GM19452 (cell line): ENCODE measurements around the gene ANKRD28.

Experiments used
- ATAC-seq: cut with Tn5 transposase; IDR thresholded peaks from one replicate; pipeline ENCODE4 v1.9.1; 2021; ENCODE audit not compliant: unreplicated experiment

Gene ANKRD28

DNA sequence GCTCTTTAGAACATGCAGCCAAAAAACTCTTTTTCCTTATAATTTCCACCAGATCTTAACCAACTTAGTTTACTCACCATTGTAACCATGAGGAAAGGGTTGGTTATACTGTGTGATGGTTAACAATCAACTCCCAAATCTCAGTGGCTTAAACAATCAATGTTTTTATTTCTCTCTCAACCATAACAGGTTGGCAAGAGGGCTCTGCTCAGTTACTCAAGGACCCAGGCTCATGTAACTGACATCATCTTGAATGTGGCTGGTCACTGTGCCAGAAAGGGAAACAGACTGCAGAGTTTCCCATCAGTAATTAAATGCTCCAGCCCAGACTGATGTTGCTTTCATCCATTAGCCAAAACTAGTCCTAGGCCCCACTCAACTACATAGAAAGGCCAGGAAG, 69.0 kb downstream of the ANKRD28 start:
- ATAC-seq = no peak

DNA sequence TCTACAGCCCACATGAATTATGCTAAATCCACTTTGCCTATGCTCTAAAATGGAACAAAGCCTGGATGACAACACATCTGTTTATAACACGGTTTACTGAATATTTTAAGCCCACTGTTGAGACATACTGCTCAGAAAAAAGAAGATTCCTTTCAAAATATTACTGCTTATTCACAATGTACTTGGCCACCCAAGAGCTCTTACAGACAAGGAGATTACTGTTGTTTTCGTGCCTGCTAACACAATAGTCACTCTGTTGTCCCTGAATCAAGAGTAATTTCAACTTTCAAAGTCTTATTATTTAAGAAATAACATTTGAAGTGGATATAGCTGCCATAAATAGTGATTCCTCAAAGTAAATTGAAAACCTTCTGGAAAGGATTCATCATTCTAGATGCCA, 70.9 kb downstream of the ANKRD28 start:
- ATAC-seq = no peak

DNA sequence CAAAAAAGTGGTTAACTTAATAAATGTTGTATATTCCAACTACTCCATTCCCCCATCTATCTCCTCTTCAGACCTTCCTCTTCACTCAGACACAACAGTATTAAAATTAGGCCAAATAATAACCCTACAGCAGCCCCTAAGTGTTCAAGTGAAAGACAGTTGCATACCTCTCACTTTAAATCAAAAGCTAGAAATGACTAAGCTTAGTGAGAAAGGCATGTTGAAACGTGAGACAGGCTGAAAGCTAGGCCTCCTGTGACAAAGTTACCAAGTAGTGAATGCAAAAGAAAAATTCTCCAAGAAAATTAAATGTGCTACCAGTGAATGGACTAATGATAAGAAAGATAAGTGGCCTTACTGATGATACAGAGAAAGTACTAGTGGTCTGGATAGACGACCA, 71.7 kb downstream of the ANKRD28 start:
- ATAC-seq = peak; percentile 95

DNA sequence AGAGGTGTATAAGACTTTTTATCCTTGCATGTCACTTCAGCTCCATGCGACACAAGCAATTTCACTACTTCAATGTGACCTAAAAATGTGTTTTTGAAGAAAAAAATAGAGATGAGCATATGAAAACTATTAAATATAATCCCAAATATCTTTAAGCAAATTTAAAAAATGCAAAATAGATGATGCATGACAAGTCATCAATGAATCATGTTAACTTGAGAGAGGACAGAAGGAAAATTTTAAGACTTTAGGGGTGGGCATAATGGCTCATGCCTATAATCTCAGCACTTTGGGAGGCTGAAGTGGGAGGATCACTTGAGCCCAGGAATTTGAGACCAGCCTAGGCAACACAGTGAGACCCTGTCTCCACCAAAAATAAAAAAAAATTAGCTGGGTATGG, 73.3 kb downstream of the ANKRD28 start:
- ATAC-seq = no peak

DNA sequence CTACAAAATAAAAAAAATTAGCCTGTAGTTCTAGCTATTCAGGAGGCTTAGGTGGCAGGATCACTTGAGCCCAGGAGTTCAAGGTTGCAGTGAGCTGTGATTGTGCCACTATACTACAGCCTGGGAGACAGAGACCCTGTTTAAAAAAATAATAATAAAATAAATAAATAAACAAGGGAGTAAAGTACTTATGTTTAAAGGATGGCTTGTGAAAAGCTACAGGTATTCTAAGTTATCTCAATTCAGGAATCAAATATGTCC, 74.2 kb downstream of the ANKRD28 start:
- ATAC-seq = no peak

DNA sequence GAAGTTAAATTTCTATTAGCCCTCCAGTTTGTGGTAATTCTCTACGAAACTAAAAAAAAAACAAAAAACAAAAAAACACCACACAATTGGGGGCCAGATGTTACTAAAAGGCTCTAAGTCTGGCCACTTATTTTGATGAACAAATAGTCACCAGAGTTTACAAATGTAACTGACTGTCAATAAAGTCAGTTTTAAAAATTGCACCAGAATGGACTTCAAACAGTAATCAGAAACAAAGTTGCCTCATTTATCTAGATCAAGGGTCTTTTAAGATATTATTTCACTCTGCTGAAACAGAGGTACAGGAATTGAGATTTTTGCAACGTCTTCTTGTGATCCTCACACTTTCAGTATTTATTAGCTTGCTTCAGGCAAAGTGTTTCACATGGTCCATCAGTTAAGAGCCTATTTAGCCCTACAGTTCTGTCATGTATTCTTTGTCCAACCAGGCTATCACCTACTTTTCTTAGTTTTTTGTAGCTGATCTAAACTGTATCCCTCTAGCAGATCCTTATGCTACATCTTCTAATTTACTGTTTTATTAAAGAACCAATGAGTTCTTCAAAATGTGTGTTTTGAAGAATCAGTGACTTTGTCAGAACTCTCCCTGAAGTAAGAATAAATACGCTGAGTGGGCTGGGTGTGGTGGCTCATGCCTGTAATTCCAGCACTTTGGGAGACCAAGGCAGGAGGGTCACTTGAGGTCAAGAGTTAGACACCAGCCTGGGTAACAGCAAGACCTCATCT, 74.7 kb downstream of the ANKRD28 start:
- ATAC-seq = no peak

DNA sequence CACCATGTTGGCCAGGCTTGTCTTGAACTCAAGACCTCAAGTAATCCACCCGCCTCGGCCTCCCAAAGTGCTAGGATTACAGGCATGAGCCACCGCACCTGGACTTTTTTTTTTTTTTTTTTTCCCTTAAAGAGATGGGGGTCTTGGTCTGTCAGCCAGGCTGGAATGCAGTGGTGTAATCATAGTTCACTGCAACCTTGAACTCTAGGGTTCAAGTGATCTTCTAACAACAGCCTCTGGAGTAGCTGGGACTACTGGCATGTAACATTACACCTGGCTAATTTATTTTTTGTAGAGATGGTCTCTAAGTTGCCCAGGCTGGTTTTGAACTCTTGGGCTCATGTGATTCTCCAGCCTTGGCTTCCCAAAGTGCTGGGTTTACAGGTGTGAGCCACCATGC, 81.6 kb downstream of the ANKRD28 start:
- no peak for ATAC-seq

DNA sequence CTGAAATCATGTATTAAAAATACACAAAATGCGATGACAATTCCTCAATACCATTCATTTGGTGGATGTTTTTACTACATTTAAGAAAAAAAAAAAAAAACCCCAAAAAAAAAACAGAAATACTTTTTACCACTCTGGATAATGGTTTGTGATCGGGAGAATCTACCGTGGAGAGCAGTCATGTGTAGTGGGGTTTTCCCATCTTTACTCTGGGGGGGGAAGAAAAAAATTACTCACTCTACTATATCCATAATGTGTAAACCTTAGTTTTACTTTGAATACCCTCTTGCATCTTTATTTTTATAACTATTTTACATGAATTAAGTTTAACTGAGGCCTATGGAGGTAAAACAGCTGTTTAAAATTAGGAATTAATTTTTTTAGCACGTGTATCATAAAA, 83.3 kb downstream of the ANKRD28 start:
- ATAC-seq = no peak

DNA sequence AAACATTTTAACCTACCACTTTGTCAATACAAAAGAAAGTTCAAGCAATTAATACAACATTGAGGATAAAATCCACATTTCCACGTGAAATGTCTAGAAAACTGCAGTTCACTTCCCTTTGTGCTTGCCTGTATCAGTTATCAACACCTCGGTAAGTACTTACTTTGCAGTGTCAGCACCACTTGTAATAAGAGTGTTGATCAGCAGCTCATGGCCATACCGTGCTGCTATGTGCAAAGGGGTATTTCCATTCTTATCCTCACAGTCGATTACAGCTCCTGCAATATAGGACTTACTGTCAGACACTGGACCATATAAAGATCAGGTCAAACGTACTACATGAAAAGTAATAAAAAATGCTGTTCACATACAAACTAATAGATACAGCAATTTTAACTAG, 84.4 kb downstream of the ANKRD28 start:
- no peak for ATAC-seq

DNA sequence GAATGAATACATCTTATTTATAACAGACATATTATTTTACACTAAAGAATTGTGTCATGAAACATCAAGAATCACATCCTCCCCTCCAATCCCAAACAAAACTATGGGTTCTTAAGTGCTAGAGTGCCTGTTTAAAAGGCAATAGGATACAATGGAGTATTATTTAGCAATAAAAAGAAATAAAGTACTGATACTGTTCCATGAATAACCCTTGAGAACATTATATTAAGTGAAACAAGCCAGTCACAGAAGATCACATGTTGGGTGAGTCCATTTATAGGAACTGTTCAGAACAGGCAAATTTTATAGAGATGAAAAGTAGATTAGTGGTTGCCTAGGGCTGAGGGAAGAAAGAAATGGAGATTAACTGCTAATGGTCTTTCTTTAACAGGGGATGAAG, 86.5 kb downstream of the ANKRD28 start:
- ATAC-seq = no peak

DNA sequence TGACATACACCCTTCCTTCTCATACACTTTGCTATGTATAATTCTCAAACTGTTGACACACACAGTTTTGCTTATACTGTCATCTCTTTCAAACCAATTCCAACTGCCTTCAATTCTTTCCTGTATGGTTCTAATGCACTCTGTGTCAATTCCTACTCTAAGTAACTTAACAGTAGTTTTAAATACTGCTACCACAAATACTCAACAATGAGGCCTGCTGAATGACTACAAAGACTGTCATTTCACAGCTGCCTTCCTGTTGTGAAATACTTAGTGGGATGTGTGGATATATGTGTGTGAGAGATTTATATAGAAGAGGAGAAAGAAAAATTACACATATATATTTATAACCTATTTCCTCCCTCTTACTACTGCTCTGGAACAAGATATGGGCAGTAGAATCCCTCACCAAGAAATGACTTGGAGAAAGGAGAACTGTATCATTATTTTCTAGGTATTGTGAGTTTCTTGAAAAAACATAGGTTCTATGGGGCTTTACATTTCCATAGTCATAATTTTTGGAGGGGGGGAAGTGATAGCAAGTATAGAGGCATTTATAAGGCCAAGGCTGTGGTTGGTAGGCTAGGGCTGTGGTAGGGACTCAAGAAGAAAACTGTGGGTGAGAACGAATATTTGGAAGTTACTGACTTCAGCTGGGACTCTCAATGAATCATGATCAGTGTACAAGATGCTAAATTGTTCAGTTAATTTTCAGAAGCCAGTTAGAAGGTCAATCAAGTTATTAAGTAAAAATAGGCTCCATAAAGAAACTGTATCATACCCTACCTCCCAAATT, 88.7 kb downstream of the ANKRD28 start:
- ATAC-seq = no peak

DNA sequence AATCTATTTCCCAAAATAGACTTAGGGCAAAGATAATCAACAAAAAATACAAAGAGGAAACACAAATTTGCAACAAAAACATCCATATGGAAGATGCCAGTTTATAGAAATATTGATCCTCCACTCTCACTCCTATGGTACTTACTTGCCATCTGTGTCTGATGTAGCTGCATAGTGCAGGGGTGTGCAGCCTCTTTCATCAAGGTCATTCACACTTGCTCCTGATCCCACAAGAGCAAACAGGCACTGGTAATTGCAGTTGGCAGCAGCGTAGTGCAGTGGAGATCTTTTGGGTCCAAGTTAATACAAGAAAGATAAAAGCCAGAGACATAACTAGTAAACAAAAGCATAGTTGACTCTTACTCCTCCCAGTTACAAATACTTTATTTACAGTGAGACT, 90.0 kb downstream of the ANKRD28 start:
- ATAC-seq = no peak

DNA sequence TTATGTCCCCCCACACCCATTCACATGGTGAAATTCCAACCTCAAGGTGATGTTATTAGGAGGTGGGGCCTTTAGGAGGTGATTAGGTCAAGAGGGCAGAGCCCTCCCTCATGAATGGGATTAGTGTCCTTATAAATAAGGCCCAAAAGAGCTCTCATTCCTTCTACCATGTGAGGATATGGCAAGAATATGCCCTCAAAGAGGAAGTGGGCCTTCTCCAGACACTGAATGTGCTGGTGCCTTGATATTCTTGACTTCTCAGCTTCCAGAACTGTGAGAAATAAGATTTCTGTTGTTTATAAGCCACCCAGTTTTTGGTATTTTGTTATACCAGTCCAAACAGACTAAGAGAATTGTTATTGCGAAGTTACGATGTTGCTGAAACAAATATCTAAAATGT, 94.4 kb downstream of the ANKRD28 start:
- ATAC-seq = no peak

DNA sequence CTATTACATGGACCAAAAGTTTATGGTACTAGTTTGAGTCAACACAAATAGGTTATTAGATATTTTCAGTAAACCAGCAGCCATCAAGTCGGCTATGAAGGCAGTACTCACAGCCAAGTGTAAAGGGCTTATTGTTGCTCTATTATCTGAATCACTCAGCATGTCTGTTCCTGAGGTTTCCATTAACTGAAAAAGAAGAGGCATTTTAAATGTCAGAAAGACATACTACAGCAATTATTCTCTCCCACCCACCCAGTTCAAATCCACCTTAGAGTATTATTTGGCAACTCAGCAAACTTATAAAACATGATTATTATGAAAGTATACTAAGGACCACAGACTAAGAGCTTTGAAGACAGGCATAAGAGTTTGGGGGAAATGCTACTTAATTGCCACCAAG, 103.2 kb downstream of the ANKRD28 start:
- no peak for ATAC-seq

DNA sequence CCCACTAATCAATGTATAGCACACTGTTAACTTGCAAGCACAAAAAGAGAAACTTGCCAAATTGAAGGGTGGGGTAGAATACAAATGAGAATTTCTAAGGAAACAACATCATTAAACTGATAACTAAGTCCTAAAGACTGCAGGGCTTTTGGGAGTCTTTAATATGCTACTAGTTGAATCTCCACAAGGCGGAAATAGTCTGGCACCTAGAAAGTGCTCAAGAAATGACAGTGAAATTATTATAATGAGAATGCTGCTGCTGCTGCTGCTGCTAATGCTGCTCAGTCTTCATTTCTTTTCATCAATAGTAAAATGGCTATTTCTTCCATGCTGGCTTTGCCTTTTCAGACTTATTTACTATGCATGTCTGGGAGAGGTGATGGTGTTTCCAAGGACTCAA, 104.4 kb downstream of the ANKRD28 start:
- ATAC-seq = no peak

DNA sequence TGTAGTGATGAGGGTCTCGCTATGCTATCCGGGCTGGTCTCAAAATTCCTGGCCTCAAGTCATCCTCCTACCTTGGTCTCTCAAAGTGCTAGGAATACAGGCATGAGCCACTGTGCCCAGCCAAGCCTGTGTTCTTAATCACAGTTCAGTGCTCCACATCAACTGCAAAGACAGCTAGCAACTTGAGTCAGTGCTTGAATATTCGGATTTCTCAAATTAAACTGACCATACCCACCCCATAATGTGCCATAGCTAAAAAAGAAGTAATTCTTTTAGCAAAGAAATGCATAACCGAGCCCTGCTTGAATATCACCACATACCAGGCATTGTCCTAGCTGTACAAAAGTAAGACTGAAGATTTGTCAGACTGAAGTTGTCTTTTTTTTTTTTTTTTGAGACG, 107.0 kb downstream of the ANKRD28 start:
- ATAC-seq = no peak

DNA sequence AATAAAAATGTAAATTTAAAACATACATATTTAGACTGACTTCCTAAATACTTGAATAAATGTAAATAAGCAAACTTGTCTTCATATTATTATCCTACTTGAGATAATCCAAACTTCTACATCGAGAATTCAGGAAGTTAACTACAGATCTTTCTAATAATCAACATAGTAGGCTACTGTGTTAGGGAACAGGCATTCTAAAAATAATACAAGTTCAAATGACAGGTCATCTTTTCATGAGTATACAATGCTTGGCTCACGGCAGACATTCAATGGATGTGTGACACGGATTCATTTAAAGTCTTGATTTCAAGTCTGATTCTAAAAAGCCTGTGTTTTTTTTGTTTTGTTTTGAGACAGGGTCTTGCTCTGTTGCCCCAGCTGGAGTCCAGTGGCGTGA, 107.5 kb downstream of the ANKRD28 start:
- ATAC-seq = no peak

DNA sequence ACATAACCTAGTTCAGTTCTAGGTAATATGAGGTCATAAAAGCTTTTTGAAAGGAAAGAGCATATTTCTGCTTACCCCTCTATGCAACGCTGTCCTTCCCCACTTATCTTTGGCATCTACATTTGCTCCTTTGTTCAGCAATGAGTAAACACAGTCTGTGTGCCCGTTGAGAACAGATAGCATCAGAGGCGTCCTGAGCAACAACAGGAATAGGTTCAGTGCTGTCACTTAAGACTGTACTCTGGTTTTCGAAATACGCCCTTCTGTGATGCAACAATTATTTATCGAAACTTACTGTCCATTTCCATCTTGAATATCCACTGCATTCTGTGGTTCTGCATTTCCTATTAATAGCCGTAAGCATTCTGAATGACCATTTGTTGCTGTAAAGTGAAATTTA, 111.9 kb downstream of the ANKRD28 start:
- no peak for ATAC-seq

DNA sequence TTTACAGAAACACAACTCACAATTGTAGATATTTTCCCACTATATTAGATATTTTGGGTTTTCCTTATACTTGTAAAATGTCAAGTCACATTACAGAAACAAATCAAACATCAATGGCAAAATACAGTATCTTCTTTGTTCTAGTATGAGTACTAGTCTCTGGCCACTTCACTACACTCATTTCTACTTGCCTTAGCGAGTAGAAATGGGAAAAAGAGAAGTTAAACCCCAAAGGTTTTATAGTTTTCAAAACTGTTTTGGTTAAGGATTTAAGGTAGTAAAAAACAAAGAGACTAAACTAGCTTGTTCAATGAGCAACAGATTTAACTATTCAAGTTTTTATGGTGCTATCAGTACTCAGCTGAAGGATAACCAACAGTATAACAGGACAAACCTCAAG, 114.5 kb downstream of the ANKRD28 start:
- ATAC-seq = no peak

DNA sequence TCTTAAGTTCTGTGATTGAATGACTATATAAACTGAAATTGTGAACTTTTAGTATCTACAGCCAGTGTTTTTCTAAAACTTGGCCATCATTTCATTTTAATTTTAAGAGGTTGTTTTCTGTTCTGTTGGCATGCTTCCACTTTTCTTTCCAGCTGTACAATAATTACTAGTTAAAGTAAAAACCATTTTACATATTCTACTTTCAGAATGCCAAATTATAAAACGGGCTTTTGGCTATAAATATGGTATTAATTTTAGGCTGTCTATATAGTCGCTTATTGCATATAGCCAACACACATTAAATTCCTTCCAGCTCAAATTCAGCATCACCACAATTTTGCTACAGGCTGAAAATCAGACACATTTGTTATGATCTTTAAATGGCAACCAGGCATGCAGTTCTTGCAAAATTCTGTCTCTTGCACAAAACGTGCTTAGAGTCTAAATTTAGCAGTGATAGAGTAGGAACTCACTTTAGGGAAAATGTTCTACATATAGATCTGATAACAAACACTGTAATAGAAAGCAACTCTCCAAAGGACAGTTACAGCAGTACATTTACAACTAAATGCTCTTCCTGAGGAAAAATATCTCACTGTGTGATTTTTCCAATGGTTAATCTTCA, 115.1 kb downstream of the ANKRD28 start:
- no peak for ATAC-seq

DNA sequence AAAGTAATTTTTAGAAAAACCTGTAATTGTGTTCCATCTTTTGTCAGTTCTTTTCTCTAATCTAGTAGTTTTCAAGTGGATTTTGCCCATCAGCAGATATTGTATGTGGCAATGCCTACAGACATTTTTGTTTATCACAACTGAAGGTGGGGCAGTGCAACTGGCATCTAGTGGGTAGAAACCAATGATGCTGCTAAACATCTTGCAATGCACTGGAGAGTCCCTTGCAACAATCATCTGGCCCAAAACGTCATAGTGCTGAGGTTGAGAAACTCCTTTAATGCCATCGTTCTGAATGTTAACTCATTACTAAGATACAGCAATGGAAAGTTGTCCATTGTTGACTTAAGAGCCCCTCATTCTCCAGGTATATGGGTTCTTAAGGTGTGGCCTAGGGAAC, 116.1 kb downstream of the ANKRD28 start:
- ATAC-seq = no peak

DNA sequence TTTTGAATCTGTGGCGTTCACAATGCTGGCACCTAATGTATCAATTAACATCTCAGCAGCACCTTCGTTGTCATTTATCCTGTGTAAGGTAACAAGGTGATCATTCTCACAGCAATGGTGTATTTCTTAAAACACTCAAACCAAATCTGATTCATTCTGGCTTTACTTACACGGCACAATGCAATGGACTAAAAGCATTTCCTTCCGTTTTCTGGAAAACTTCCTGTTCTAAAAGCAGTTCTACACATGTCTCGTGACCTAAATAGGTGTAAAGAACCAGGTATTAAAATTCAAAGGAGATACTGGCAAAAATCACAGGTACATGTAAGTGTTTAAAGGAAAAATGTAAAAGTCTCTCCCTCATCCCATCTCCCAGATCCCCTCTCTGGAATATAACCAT, 118.5 kb downstream of the ANKRD28 start:
- ATAC-seq = no peak

DNA sequence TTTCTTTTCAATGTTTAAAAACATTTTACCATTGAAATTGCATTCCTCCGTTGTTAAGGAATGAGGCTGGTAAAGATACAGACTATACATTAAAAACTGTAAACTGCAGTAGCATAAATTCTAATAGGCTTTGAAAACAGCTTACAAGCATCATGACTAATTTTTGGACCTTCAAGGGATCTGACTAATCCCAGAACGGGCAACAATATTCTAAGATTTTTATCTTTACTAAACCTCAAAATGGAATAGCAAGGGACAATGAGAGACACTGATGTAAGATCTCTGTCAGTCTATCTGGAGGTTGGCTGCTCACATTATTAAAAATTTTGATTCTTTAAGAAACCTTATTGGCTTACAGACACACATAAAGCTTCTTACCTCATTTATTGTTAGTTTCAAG, 121.5 kb downstream of the ANKRD28 start:
- no peak for ATAC-seq
